GM12878 (cell line): ENCODE results near the gene KISS1R.

Experiments used
- BACH1 ChIP-seq: fragments of 450-650 bp; IDR thresholded peaks from 2 replicates; pipeline ENCODE4 v1.6.1; 2017; ENCODE audit warnings: mild to moderate bottlenecking, borderline replicate concordance
- HDGF ChIP-seq: fragments of 450-650 bp; IDR thresholded peaks from 2 replicates; pipeline ENCODE4 v1.6.1; 2016; ENCODE audit warnings: antibody characterized with exemption
- MEF2A ChIP-seq: IDR thresholded peaks from 2 replicates; pipeline ENCODE4 v1.6.1; 2011; ENCODE audit warnings: low read depth, mild to moderate bottlenecking, low read length, moderate library complexity; ENCODE audit not compliant: insufficient read depth
- NBN ChIP-seq: fragments of 450-650 bp; IDR thresholded peaks from 2 replicates; pipeline ENCODE4 v1.6.1; 2016
- NR2C1 ChIP-seq: fragments of 450-650 bp; IDR thresholded peaks from 2 replicates; pipeline ENCODE4 v1.6.1; 2017; ENCODE audit warnings: antibody characterized with exemption, mild to moderate bottlenecking, moderate library complexity
- TAF1 ChIP-seq: IDR thresholded peaks from 2 replicates; pipeline ENCODE4 v1.6.1; 2011; ENCODE audit warnings: mild to moderate bottlenecking, low read depth, low read length, borderline replicate concordance
- YY1 ChIP-seq: IDR thresholded peaks from 2 replicates; pipeline ENCODE4 v1.6.1; 2011; ENCODE audit warnings: low read depth, mild to moderate bottlenecking, low read length
- TF ChIP-seq, protein P1 (sequence below), 3 experiments: IDR thresholded peaks in 2 of 3; conservative IDR thresholded peaks in 1 of 3; 2 replicates each; pipeline ENCODE4 v1.5.1; 2011; ENCODE audit warnings: low read depth in 3 of 3, low read length in 3 of 3, mild to moderate bottlenecking in 3 of 3, control low read depth in 2 of 3, moderate library complexity in 2 of 3, inconsistent platforms in 1 of 3, mixed read lengths in 1 of 3; ENCODE audit not compliant: control insufficient read depth in 2 of 3, insufficient read depth in 1 of 3; ENCODE audit errors: extremely low read depth in 1 of 3
- TF ChIP-seq, protein P2 (sequence below): fragments of 450-650 bp; IDR thresholded peaks from 2 replicates; pipeline ENCODE4 v1.6.1; 2018; ENCODE audit warnings: mild to moderate bottlenecking, low read depth, moderate library complexity; ENCODE audit not compliant: partially characterized antibody

DNA sequence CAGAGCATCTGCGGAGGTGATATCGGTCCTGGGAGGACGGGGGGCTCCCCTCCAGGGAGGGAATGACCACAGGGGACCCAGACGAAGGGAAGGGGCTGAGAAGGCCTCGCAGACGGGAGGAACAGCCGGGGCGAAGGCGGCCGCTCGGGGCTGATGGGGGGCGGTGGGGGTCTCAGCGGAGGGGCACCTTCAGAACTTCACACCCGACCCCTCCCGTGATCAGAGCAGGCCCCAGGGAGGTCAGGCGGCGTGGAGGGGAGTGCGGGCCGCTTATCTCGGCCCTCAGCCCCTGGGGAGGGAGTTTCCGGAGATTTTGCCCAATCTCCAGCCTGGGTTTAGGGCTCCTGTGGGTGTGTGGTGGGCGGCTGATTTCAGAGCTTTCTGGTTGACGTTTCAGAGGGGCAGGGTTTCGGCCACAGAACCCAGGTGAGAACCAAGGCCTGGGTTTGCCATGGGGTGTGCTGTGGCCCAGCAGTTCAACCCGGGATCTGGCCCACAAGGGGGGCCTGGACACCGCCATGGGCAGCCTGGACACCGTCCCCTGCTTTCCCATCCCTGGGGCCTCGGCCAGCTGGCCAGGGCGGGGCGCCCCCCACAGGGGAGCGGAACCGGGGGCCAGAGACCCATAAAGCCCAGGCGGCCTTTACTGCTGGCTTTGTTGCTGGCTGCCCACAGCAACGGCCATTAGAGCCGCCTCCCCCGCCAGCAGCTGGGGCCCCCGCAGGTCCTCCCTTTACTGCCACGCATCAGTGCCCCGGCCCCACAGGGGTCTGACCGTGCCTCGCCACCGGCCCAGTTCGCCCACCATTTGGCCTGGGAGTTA is 37.8 kb downstream of the KISS1R start:
- TF ChIP-seq, protein P1, sequence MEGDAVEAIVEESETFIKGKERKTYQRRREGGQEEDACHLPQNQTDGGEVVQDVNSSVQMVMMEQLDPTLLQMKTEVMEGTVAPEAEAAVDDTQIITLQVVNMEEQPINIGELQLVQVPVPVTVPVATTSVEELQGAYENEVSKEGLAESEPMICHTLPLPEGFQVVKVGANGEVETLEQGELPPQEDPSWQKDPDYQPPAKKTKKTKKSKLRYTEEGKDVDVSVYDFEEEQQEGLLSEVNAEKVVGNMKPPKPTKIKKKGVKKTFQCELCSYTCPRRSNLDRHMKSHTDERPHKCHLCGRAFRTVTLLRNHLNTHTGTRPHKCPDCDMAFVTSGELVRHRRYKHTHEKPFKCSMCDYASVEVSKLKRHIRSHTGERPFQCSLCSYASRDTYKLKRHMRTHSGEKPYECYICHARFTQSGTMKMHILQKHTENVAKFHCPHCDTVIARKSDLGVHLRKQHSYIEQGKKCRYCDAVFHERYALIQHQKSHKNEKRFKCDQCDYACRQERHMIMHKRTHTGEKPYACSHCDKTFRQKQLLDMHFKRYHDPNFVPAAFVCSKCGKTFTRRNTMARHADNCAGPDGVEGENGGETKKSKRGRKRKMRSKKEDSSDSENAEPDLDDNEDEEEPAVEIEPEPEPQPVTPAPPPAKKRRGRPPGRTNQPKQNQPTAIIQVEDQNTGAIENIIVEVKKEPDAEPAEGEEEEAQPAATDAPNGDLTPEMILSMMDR (IDR thresholded peaks at IDR 0.05 in 2 of 3, conservative IDR thresholded peaks at IDR 0.05 in 1 of 3; ENCODE audit: control insufficient read depth in 2 of 3, extremely low read depth in 1 of 3, insufficient read depth in 1 of 3, low read depth in 3 of 3, low read length in 3 of 3), result 0 out of 6 replicates have a peak, but pooled peaks of 1 of the 3 experiments have one; percentile 5
- TF ChIP-seq HDGF (no peak), TAF1 (0 out of 2 replicates have a peak, but pooled peaks have one; percentile 29), MEF2A (peak; percentile 11; the same call in 1 of the 2 replicates), NR2C1 (no peak), BACH1 (peak; percentile 62; the same call in 1 of the 2 replicates), NBN (peak; percentile 94), YY1 (peak; percentile 80)
- TF ChIP-seq, protein P2, sequence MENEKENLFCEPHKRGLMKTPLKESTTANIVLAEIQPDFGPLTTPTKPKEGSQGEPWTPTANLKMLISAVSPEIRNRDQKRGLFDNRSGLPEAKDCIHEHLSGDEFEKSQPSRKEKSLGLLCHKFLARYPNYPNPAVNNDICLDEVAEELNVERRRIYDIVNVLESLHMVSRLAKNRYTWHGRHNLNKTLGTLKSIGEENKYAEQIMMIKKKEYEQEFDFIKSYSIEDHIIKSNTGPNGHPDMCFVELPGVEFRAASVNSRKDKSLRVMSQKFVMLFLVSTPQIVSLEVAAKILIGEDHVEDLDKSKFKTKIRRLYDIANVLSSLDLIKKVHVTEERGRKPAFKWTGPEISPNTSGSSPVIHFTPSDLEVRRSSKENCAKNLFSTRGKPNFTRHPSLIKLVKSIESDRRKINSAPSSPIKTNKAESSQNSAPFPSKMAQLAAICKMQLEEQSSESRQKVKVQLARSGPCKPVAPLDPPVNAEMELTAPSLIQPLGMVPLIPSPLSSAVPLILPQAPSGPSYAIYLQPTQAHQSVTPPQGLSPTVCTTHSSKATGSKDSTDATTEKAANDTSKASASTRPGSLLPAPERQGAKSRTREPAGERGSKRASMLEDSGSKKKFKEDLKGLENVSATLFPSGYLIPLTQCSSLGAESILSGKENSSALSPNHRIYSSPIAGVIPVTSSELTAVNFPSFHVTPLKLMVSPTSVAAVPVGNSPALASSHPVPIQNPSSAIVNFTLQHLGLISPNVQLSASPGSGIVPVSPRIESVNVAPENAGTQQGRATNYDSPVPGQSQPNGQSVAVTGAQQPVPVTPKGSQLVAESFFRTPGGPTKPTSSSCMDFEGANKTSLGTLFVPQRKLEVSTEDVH, result no peak
